GM19351 (cell line): ENCODE data around the gene CNPY3.
A peak's percentile ranks its signal among the peaks of the same experiment; 100 is the strongest.

ENCODE experiments used
- ATAC-seq: cut with Tn5 transposase; IDR thresholded peaks from one replicate; pipeline ENCODE4 v1.9.1; 2021; ENCODE audit warnings: mild to moderate bottlenecking, moderate library complexity; ENCODE audit not compliant: unreplicated experiment

The CNPY3 gene

DNA sequence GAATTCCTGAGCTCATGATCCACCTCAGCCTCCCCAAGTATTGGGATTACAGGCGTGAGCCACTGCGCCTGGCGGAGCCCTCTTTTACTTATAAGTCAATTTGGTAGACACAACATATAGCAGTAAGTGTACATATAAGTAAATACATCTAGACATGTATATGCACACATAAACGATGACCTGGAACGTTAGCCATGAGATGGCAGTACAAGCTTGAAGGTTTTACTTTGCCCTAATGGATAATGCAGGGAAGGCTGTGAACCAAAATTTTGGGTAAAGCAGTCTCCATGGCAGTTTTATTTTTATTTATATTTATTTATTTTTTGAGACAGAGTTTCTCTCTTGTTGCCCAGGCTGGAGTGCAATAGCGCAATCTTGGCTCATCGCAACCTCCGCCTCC, 28.8 kb downstream of the CNPY3 start:
- no peak for ATAC-seq

DNA sequence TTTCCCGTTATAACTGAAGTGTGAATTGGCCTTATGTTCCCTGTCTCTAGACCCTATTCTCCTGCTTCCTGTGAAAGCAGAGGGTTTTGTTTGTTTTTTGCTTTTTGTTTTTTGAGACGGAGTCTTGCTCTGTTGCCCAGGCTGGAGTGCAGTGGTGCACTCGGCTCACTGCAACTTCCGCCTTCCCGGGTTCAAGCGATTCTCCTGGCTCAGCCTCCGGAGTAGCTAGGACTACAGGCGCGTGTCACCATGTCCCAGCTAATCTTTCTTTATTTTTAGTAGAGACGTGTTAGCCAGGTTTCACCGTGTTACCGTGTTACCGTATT, 30.6 kb downstream of the CNPY3 start:
- no peak for ATAC-seq

DNA sequence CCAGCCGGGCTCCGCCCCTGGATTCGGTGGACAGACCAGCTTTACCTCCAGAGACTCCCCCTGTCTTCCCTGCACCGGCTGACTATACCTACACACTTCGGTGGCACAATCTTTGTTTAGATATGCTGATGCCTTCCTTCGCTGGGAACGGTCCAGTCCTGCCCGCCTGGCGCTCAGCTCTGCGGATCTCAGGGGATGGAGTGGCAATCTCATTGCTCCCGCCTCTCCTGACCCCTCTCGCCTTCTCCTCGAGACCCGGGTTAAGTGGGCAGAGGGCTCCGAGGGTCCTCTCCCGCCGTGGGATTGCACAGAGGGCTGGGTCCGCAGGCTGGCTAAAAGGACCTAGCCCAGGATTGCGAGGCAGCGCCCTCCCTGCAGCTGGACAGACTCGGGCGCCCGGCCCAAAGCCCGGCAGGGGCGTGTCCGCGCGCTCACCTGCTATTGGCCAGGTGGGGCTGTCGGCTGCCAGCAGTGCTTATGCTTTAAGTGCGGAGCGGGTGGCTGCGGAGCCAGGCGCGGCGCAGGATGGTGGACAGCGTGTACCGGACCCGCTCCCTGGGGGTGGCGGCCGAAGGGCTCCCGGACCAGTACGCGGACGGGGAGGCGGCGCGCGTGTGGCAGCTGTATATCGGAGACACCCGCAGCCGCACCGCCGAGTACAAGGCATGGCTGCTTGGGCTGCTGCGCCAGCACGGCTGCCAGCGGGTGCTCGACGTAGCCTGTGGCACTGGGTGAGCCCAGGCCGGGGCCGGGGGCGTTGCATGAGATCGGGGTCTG, 31.2 kb downstream of the CNPY3 start, which contains the start of gene GNMT:
TSS of gene GNMT (plus strand) at position 512 of the 777 bp plus-strand sequence. CDS start at position 526, 14 bp downstream.
- no peak for ATAC-seq

DNA sequence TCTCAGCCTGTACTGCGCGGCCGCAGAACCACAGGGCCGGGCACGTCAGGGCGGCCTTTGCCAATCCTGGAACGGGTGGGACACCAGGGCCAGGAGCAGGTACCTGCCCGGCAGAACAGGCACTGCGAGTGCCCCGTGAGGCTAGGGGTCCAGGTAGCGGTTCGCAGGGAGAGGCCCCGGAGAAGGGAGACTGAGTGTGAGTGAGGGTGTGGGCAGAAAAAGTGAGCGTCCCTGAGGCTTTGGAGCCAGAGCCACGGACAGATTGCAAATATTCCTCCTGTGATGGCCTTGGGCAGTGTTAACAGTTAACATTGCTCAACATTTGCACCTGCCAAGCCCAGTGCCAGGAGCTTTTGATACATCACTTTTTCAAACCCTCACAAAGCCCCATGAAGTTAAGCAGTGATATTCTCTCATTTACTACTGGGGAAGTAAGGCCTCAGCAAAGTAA, 31.8 kb downstream of the CNPY3 start:
- ATAC-seq, result no peak

DNA sequence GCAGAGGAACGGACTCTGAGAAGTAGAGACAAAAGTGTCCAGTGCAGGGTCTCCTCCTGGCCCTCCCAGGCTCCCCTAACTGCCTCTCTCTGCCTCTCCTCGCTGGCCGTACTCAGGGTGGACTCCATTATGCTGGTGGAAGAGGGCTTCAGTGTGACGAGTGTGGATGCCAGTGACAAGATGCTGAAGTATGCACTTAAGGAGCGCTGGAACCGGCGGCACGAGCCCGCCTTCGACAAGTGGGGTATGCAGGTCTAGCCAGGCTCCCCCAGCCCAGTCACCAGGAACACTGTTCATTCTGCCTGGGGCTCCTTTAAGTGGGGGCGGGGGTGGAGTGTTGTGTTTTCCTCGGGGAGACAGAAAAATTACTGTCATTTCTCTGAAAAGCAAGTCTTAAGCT, 32.8 kb downstream of the CNPY3 start:
- ATAC-seq, result no peak

DNA sequence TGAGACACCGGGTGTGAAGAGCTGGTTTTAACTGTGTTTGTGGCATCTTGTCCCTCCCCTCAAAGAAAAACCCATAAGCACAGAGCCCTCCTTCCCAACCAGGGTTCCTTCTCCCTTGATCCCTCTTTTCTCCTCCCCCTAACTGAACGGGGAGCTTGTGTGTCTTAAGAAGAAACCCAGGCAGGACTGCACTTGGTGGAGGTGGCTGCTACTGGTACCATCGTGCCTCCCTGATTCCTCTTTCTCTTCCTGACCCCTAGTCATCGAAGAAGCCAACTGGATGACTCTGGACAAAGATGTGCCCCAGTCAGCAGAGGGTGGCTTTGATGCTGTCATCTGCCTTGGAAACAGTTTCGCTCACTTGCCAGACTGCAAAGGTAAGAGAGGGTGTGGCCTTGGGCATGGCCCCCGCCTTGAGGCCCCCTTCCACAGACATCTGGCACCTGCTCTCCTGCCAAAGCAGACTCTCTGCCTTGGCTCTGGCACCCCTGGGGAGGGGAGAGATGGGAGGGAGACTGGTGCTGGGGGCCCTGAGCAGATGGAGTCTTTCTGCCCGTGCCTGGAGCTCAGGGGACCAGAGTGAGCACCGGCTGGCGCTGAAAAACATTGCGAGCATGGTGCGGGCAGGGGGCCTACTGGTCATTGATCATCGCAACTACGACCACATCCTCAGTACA, 33.4 kb downstream of the CNPY3 start:
- no peak for ATAC-seq

DNA sequence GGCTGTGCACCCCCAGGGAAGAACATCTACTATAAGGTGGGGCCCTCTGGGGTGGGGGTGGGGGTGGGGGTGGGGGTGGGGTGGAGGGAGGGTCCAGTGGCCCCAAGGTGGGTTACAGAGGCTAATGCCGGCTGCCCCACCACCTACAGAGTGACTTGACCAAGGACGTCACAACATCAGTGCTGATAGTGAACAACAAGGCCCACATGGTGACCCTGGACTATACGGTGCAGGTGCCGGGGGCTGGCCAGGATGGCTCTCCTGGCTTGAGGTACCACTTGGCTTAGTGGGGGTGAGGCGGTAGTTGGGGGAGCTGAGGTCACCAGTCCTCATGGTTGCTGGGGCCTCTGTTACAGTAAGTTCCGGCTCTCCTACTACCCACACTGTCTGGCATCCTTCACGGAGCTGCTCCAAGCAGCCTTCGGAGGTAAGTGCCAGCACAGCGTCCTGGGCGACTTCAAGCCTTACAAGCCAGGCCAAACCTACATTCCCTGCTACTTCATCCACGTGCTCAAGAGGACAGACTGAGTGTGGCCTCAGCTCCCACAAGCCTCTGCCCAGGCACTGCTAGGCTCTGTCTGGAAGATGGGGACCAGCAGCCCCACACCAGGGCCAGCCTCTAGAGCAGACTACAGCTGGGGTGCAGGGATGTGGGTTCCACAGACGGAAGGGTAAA, 34.0 kb downstream of the CNPY3 start:
- no peak for ATAC-seq

DNA sequence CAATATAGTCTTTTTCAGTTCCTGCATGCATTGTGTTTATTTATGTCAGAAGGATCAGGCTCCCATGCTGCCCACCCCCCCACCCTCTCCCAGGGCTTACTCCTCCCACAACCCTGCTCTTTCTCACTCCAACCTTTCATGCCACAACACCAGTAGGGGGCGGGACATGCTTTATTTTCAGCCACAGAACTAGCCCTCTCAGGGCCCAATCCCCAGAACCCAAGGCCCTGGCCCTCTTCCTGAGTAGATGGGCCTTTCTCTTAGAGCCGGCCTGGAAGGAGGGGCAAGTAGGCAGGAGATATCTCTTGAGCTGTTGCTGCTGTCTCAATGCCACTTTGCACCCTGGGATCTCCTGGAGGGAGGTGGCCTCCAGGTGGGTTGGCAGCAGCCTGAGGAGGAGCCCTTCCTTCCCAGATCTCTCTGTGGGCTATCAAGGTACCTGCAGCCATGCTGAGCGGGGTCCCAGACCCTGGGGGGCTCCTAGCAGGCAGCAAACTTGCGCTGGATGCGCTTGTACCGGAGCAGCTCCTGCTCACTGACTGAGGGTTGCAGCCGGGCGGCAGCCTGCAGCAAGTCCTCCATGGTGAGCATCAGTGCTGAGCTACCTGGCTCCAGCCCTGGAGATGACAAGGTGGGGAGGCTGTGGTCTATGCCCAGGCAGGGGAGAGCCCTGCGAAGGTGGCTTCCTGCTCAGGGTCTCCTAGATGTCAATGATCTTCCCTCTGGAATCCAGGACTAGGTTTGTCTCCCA, 34.8 kb downstream of the CNPY3 start:
- no peak for ATAC-seq

DNA sequence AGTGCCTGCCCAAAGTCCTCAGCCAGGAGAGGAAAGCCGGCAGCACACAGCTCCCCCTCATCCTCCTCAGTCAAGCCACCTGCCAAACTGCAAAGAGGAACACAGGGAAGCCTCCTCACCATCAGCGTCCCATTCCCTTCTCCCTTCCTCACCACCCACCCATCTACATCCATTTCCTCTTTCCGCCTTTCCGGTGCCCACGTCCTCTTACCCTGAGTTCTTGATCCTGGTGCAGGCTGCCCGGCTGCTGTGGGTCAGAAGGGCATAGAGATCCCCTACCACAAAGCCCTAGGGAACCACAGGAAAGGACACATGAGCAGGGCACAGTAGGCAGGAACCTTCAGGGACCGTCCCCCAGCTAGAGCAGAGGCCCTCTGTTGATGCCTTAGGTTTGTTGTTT, 37.3 kb downstream of the CNPY3 start:
- no peak for ATAC-seq

DNA sequence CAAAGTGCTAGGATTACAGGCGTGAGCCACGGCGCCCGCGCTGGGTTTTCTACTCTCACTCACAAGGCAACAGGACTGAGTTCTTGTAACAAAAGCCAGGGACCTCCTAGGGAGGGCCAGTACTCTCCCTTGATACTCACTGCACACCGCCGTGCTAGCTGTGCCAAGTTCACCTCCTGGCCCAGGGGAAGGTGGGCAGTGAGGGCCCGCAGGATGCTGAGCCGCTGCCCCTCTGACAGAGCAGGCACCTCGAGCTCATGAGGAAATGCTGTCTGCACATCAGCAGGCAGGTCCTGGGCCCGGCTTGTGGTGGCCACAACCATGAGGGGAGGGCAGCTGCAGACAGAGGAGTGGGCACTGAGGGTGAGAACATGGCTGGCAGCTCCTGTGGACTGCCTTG, 37.9 kb downstream of the CNPY3 start:
- no peak for ATAC-seq

DNA sequence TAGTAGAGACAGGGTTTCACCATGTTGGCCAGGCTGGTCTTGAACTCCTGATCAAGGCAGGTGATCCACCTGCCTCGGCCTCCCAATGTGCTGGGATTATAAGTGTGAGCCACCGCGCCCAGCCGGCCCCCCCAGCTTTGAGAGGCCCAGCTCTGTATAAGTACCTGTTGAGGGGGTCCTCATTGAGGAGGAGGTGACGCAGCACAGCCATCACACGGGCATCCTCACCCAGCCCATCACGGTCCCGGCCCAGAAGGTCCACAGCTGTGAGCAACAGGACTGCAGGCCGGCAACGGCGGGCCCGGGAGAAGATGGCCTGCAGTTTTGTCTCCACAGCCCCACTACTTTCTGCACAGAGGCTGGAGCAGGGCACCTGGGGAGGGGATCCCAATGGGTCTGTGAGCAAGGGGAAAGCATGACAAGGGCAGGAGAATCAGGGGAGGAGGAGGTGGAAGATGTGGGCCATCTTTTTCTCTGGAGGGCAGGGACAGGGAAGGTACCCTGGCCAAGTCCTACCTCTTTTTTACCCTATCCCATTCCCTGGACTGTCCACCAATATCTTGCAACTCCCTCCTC, 38.9 kb downstream of the CNPY3 start:
- ATAC-seq, result no peak

DNA sequence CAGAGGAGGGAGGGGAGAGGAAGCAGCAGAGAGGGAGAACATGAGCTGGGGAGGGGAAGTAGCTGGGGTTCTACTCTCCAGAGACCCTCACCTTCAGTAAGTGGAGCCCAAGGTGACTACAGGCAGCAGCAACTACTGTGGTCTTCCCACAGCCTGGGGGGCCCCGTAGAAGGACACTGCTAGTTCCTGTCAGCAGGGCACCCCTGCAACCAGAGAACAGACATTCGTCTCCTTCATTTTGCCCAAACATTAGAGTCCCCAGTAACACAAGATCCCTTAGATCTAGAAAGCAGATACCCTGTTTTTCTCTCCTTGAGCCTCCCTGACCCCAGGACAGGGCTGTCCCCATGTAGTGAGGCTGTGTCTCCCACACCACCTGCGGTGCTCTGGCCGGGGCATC, 39.5 kb downstream of the CNPY3 start:
- no peak for ATAC-seq

DNA sequence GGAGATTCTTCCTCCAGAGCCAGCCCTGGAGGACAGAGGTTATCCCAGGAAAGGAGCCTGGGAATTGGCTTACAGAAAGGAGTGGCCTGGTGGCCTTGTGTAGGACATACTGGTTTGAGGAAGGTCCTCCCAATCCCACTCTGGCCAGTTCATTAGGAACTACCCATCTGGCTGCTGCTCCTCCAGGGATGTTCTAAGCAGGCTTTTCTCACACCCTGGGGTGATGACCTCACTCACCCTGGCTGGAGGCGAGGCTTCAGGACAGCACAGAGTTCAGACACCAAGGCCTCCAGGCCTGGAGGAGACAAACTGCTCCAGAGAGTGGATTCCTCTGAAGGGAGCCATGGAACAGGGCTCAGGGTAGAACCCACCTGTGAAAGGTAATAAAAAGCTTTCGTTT, 40.2 kb downstream of the CNPY3 start:
- ATAC-seq, result no peak

DNA sequence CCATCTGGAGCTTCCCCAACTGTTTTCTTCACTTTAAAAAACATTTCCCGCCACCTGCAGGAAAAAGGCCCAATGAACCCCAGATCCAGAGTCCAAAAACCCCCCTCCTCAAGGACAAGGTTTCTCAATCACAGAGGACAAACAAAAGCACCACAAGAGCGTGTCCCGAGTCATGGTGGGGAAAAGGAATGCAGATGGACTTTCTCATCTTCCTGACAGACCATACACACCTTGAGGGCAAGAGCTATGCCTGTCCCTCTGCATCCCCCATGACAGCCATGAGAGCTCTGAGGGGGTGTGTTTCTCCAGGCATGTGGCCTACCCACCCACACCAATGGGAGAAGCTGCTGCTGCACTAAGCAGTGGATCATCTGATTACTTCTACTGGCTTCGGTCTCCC, 40.7 kb downstream of the CNPY3 start:
- ATAC-seq, result no peak

DNA sequence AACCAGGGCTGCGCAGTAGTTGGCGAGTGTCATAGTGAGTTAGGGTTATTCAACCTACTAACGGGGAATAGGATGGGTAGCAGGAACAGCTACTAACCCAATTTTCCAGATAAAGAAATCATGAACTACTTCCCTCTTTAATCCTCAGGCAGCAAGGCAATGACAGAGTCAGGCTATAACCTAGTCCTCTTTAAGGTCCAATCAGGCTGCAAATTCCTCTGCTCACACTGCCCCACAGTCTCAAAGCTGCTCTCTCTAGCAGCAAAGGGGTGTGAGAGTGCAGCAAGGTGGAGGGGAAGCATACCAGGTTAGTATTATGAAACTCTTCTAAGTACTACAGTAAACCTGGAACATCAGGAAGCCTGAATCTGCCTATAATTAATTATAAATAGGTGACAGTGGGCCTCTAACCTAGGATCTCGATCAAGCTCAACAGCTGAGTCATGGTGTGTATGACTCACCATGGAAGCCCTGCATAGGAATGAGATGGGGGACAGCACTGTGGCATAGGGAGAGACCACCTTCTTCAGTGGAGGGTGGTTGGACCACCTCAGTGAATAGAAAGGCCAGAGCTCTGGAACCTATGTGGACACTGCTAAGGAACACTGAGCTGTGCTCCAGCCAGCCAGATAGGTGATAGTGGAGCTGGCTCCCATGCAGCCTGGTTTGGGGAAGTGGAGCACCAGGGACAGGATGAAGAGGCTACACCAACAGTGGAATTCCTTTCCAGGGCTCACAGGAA, 41.8 kb downstream of the CNPY3 start:
- ATAC-seq, result no peak

DNA sequence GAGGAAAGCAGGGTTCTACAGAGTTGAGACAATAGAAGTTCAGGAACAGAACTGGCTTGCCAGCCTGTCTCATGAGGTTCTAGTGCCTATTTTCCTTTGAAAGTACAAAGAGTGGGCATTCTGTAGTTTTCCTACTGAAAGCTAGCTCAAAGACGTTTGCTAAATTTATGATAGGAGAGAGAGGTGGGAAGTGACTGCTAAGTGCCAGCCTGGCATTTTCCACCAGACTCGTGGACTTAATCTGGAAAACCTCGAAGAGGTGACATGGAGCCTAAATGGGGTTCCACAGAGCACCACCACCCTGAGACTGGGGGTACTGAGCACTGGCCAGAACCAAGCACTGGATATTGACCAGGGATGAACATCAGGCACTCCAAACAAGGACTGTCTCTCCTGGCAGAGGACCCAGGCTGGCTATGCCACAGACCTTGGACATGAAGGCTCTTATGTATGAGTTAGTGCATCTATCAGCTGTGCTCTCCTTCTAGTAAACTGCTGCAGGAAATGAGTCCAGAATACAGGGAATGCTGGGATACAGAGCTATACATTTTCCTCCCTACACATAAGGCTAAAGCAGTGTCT, 42.6 kb downstream of the CNPY3 start:
- ATAC-seq, result no peak

DNA sequence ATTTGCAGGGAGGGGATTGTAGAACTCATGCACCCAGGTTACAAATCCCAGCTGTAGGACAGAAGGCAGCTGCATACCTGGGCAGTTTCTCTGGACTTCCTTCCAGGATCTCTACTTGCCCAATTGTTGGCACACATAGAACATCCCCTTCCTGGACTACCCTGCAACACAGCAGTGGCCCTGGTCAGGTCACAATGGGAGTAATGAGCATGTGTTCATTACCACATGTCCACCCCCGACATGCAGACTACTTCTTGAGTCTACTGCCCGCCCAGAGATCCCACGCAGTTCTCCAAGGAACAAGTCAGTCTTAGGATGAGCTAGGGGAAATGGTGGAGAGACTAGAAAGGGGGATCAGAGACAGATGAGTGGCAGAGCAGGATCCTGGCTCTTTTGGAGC, 44.6 kb downstream of the CNPY3 start:
- no peak for ATAC-seq

DNA sequence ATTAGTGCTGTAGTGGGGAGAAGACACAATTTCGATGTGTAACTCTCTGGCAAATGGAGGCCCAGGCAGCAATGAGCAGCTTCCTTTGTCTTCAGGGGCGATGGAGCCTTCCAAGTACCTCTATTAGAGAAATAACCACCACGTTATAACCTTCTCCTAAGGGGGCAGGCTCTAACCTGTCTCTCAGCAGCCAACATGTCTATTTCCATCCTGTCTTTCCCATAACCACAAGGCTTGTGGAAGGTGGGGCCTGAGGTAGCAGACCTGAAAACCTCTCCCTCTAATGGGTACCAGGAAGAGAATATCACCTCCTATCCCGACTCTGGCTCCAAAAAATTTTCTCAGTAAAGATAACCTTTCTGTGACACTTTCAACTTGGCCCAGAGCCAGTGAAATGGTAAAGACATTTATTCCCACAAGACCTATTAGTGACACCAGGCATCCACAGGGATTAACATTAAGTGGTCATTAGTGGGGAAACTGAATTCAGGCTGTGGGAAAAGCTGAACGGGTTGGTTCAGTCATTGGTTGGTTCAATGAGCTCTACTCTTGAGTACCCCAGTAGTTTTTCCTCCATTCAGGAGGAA, 45.7 kb downstream of the CNPY3 start:
- no peak for ATAC-seq

DNA sequence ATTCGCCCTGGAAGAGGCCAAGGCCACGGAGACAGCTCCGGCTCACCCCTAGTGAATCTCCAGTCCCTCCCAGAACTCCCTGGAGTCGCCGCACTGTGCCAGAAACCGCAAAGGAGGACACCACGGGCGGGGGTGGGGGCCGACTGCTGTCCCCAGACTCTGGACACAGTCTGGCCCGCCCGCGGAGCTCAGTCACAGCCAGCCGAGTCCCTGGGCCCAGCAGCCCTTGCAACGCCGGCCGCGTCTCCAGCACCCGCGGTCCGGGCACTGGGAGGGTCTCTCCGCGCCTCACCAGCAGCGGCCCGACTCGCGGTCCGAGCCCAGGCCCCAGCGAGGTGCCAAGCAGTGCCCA, 49.2 kb downstream of the CNPY3 start:
- ATAC-seq, result peak; percentile 3
